Glomerular endothelial cell (primary cell): ENCODE results near the gene NHSL2. TPM values are rescaled to one million over a fixed set of nuclear protein-coding genes. Genes with fewer than 3 reads are reported as not detected.
"Not testable (repeated sequence)": the region's sequence is repeated elsewhere in the genome, so short reads cannot be mapped to it uniquely, and the experiment has no call there.

ENCODE experiments used
- DNase-seq: peaks from one replicate; pipeline ENCODE4 v3.0.0-alpha.2; 2011; ENCODE audit warnings: low read depth, low spot score; ENCODE audit errors: extremely low read depth
- total RNA-seq: library from RNA; depleted of rRNA; stranded (reverse); fragments of >200 nt; gene quantifications from 2 replicates; pipeline ENCODE4 v1.2.3, GENCODE V29; 2015

NHSL2 gene
- total RNA-seq = 35.8 and 36.9 TPM in 2 replicates

- DNase-seq = no peak
Observed at GRCh38 chrX:71910643-71910985, at the start of gene NHSL2. Gene NHSL2, plus strand, starts transcription at chrX:71910845.

GRCh38 chrX:71867680-71868079 lies 43.0 kb upstream of the NHSL2 start:
- DNase-seq = no peak

- not testable (repeated sequence) for DNase-seq
Observed at GRCh38 chrX:71869566-71869965, 41.1 kb upstream of the NHSL2 start.

- DNase-seq = no peak
Observed at GRCh38 chrX:71870208-71871098, 40.2 kb upstream of the NHSL2 start.

- no peak for DNase-seq
Observed at GRCh38 chrX:71871367-71871766, 39.3 kb upstream of the NHSL2 start.

- no peak for DNase-seq
Observed at GRCh38 chrX:71872542-71873458, 37.8 kb upstream of the NHSL2 start.

GRCh38 chrX:71873459-71873833 lies 37.2 kb upstream of the NHSL2 start:
- DNase-seq = no peak

- not testable (repeated sequence) for DNase-seq
Observed at GRCh38 chrX:71876841-71877240, 33.8 kb upstream of the NHSL2 start.

GRCh38 chrX:71885099-71885498 lies 25.5 kb upstream of the NHSL2 start:
- no peak for DNase-seq

GRCh38 chrX:71895607-71896006 lies 15.0 kb upstream of the NHSL2 start:
- no peak for DNase-seq

GRCh38 chrX:71906144-71906543 lies 4.5 kb upstream of the NHSL2 start:
- no peak for DNase-seq

GRCh38 chrX:71908387-71908786 lies 2.3 kb upstream of the NHSL2 start:
- DNase-seq = no peak

GRCh38 chrX:71909956-71910355 lies 689 bp upstream of the NHSL2 start:
- DNase-seq = no peak

GRCh38 chrX:71910986-71911730 lies 513 bp downstream of the NHSL2 start:
- no peak for DNase-seq

GRCh38 chrX:71911731-71912050 lies 1.0 kb downstream of the NHSL2 start:
- DNase-seq = no peak

GRCh38 chrX:71912156-71912555 lies 1.5 kb downstream of the NHSL2 start:
- no peak for DNase-seq

GRCh38 chrX:71913156-71913950 lies 2.7 kb downstream of the NHSL2 start:
- no peak for DNase-seq

GRCh38 chrX:71917621-71918343 lies 7.1 kb downstream of the NHSL2 start:
- no peak for DNase-seq

- no peak for DNase-seq
Observed at GRCh38 chrX:71919431-71919830, 8.8 kb downstream of the NHSL2 start.

GRCh38 chrX:71919886-71920285 lies 9.2 kb downstream of the NHSL2 start:
- DNase-seq = no peak
